ENCODE data around the gene EFR3B. TPM values are rescaled to one million over a fixed set of nuclear protein-coding genes. Genes with fewer than 3 reads are reported as not detected.
A peak's percentile ranks its signal among the peaks of the same experiment; 100 is the strongest.

The EFR3B gene
- total RNA-seq, 1 donor from 2014 or later, result 0.12 TPM

DNA sequence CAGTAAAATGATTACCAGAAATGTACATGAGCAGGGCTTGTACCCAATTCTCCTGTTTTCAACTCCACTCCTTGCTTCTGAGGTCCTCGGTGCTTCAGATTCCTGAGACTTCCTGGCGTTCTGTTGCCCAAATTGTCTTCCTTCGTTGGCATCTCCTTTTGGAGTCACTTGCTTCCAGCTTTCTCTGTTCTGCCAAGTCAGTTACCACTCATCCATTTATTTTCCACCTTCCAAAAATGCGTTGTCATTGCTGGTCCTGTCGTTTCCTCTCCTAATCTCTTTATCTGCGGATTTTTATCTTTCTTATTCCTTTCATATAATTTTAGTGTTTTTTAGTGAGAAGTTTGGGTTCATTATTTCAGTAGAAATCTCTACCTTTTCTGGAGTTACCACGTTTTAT is 18.5 kb upstream of the EFR3B start:
- Mint-ChIP-seq H3K9me3 (no peaks in the 10 kb centered on the region), H3K4me1 (no peaks in the 10 kb centered on the region), H3K27me3 (peaks cover 17% of the 10 kb centered on the region), H3K36me3 (ENCODE audit: low read depth) (no peaks in the 10 kb centered on the region), H3K27ac (no peak overlapping the region), H3K4me3 (no peak overlapping the region)
- DNase-seq, result no peak
- intact Hi-C loops (cut with micrococcal nuclease), result no loop called here

DNA sequence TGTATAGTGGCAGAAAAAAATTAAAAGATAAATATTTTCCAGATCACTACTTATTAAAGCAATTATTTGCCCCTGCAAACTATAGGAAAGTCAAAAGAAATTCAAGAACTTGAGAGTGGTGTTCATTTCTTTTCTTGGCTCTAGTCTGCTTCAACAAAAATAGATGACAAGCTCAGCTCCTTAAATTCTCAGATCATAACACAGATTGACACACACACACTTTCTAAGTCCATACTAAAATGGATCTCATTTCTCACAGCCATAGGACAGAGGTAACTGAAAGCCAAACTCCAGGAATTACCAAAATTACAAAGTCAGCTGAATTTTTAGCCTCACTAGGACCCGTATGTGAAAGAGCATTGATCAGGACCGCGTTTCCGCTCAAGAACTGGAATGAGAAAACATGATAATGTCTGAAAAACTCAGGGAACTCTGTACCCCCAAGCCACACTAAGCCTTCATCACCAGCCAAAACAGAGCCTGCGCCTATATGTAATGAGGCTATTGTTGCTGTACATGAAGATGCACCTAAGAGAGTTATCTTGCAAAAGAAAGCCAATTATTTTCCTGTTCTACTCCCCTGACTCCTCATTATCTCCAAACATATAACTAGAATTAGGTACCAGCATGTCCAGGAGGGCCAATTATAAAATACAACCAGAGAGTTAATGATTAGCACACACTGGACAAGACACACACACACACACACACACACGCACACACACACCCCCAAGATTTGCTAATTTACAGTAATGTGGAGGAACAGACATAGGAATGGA is 16.5 kb upstream of the EFR3B start:
- no peaks in the 10 kb centered on the region for H3K4me1 Mint-ChIP-seq
- H3K36me3 Mint-ChIP-seq (ENCODE audit: low read depth), result no peaks in the 10 kb centered on the region
- no peak overlapping the region for H3K27ac Mint-ChIP-seq
- intact Hi-C loops (cut with micrococcal nuclease), result no loop called here
- DNase-seq, result no peak
- no peaks in the 10 kb centered on the region for H3K9me3 Mint-ChIP-seq
- peaks cover 16% of the 10 kb centered on the region for H3K27me3 Mint-ChIP-seq
- no peak overlapping the region for H3K4me3 Mint-ChIP-seq

DNA sequence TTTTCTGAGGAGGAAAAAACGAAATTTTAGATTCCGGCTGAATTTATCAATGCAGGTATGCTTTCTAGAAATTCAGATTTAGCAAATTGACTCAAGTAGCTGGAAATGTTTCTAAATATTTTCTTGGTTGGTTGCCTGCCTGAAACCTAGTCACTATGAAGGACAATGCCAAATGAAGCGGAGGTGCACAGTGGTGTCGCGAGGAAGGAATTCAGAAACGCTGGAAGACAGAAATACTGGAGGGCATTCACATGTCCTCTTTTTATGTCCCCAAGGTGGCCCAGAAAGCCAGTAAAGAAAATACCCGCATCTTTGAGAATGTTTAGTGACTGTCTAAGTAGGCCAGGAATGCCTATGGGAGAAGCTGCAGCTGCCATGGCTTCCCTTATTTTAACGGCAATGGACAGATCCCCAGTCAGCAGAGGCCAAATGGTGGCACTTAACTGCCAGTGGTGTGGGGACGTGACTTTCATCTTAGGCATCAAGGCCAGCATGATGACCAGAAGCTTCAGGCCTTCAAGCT is 15.8 kb upstream of the EFR3B start:
- Mint-ChIP-seq H3K27ac (no peak overlapping the region), H3K4me3 (no peak overlapping the region), H3K36me3 (ENCODE audit: low read depth) (no peaks in the 10 kb centered on the region), H3K9me3 (no peaks in the 10 kb centered on the region), H3K27me3 (peaks cover 16% of the 10 kb centered on the region), H3K4me1 (peaks cover 4% of the 10 kb centered on the region)
- no peak for DNase-seq
- intact Hi-C loops (cut with micrococcal nuclease), result no loop called here

DNA sequence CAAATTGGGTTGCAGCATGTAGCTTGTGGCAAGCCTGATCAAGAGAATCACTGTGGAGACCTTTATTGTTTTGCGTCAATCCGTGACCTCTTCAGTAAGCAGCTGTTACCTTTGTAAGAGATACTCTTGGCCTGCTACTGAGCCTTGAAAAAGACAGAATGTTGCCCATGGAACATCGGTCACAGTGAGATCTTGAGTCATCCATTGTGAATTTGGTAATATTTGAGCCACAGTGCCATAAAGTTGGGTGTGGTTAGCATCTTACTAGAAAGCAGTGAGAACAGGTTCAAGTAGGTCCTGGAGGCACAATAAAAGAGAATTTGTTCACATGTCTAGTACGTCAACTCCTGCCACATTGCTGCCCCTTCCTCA is 12.7 kb upstream of the EFR3B start:
- Mint-ChIP-seq H3K36me3 (ENCODE audit: low read depth) (no peaks in the 10 kb centered on the region), H3K9me3 (no peaks in the 10 kb centered on the region), H3K4me3 (no peak overlapping the region), H3K27ac (no peak overlapping the region), H3K27me3 (peaks cover 9% of the 10 kb centered on the region), H3K4me1 (peaks cover 4% of the 10 kb centered on the region)
- intact Hi-C loops (cut with micrococcal nuclease), result no loop called here
- DNase-seq, result no peak

DNA sequence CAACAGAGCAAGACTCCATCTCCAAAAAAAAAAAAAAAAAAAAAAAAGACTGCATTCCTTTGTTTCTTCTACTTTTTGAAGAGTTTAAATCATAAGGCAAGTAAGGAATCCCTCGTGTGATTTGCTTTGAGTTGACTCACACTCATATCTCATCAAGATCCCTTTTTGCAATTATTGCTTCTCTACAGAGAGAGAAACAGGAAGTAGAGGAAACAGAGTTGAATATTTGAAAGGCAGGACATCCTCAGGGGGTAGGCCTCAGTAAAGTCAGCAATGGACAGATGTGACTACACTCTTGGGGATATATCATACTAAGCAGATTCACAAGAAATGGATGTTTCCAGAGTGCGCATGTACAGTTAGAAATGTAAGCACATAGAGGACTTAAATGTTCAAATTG is 11.2 kb upstream of the EFR3B start:
- H3K4me1 Mint-ChIP-seq, result peaks cover 4% of the 10 kb centered on the region
- H3K9me3 Mint-ChIP-seq, result no peaks in the 10 kb centered on the region
- DNase-seq, result no peak
- H3K27me3 Mint-ChIP-seq, result peaks cover 6% of the 10 kb centered on the region
- intact Hi-C loops (cut with micrococcal nuclease), result no loop called here
- H3K4me3 Mint-ChIP-seq, result no peak overlapping the region
- H3K36me3 Mint-ChIP-seq (ENCODE audit: low read depth), result no peaks in the 10 kb centered on the region
- H3K27ac Mint-ChIP-seq, result no peak overlapping the region

DNA sequence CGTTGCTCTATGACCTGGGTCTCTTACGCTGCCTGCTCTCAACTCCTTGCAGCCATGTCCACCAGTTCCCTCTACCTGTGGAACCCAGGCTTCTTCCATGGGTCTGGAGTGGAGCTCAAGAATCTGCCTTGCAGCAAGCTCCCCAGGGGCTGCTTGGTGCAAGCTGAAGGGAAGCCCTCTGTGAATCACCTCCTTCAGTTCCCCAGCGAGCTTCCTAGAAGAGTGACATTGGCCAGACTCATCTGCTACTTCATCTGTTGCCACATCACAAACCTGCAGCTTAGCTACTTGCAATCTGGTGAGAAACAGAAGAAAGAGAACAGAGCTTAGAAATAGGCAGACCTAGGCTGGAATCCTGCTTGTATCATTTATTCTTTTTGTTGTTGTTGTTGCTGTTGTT is 9.8 kb upstream of the EFR3B start:
- peaks cover 4% of the 10 kb centered on the region for H3K4me1 Mint-ChIP-seq
- intact Hi-C loops (cut with micrococcal nuclease), result no loop called here

DNA sequence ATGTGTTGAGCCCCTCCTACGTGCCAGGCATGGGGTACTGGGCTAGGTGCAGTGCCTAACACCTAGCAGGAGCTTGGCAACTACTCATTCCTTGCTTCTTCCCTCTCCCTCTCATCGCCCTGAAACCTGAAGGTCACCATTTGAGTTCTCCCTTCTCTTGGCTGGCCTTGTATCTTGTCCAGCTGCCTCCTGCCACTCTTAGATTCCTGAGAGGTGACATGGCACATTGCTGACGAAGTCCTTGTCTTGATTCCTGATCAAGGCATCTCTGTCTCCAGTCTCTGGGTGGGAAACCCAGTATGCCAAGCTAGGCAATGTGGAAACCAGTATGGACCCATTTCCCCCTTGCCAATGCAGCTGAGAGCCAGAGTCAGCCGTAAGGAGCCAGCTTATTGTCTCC is 9.0 kb upstream of the EFR3B start:
- no peak overlapping the region for H3K4me3 Mint-ChIP-seq
- H3K27me3 Mint-ChIP-seq, result peaks cover 8% of the 10 kb centered on the region
- H3K4me1 Mint-ChIP-seq, result peaks cover 5% of the 10 kb centered on the region
- no peaks in the 10 kb centered on the region for H3K9me3 Mint-ChIP-seq
- no peaks in the 10 kb centered on the region for H3K36me3 Mint-ChIP-seq (ENCODE audit: low read depth)
- no peak for DNase-seq
- H3K27ac Mint-ChIP-seq, result no peak overlapping the region
- intact Hi-C loops (cut with micrococcal nuclease), result no loop called here

More for the DNA sequence above, 9.8 kb upstream of the EFR3B start:
- H3K36me3 Mint-ChIP-seq (ENCODE audit: low read depth), result no peaks in the 10 kb centered on the region
- no peak overlapping the region for H3K4me3 Mint-ChIP-seq
- H3K27ac Mint-ChIP-seq, result no peak overlapping the region
- DNase-seq, result no peak
- H3K27me3 Mint-ChIP-seq, result peaks cover 7% of the 10 kb centered on the region
- no peaks in the 10 kb centered on the region for H3K9me3 Mint-ChIP-seq

DNA sequence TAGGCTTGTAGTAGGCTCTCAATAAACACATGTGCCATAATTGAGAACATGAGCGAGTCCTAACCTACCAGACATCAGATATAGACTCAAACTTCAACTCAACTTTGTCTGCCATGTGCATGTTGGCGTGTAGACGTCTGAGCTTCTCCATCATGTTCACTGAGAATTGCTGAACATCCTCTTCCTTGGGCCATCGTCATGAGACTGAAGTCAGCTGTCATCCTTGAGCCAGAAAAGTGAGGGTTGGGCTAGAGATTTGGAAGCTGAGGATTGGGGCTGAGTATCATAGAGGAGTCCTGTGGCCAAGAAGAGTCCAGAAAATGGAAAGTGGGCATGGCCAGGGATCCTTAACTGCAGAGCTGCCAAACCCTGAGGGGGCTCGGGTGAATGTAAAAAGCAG is 7.8 kb upstream of the EFR3B start:
- Mint-ChIP-seq H3K27me3 (peaks cover 8% of the 10 kb centered on the region), H3K4me1 (peaks cover 5% of the 10 kb centered on the region), H3K27ac (no peak overlapping the region), H3K4me3 (no peak overlapping the region), H3K36me3 (ENCODE audit: low read depth) (no peaks in the 10 kb centered on the region), H3K9me3 (no peaks in the 10 kb centered on the region)
- intact Hi-C loops (cut with micrococcal nuclease), result no loop called here
- DNase-seq, result no peak

DNA sequence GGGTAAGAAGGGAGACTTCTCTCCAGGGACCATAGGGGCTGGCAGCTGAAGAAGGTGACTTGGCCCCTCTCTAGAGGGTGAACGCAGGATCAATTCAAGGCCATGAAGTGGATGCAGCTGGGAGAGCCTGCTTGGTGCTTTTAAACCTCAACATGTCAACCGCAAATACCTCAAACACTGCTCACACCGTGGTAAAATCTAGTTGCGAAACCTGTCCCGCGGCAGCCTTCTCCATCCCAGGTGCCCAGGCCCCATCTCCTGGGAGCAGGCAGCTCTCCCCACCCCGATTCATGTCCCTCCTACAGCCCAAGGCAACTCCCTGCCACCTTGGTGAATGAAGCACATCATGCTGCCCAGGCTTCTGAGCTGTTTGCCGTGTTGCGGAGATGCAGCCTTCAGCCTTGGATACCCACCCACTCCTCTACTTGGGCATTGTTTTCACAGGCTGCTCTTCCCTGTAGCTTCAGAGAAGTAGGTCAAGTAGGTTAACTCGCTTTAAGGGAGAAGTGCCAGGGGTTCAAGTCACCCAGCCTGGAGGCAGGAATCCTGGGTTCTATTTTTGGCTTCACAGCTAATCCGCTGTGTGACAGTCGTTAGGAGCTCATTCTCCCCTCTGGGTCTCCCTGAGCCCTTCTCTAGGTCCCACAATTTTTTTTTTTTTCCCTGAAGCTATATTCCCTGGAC is 6.2 kb upstream of the EFR3B start:
- no peak for DNase-seq
- Mint-ChIP-seq H3K9me3 (no peaks in the 10 kb centered on the region), H3K4me1 (peaks cover 4% of the 10 kb centered on the region), H3K27ac (no peak overlapping the region), H3K36me3 (ENCODE audit: low read depth) (no peaks in the 10 kb centered on the region), H3K27me3 (peaks cover 13% of the 10 kb centered on the region), H3K4me3 (no peak overlapping the region)
- intact Hi-C loops (cut with micrococcal nuclease), result no loop called here

DNA sequence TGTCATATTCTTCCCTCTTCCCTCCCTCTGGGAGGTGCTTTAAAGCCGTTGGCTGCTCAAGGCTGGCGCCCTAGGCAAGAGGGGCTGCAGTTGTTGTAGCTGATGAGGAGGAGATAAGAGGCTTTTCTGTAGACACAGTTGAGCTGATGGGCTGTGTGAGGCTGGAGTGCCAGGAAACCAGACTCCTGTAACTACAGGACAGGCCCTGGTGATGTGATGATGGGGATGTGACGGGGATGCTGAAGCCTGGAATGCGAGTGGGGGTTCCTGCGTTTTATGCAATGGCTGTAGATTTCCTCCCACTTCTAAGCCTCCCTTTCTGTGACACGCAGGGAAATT is 5.7 kb upstream of the EFR3B start:
- H3K4me1 Mint-ChIP-seq, result peaks cover 2% of the 10 kb centered on the region
- DNase-seq, result no peak
- intact Hi-C loops (cut with micrococcal nuclease), result no loop called here
- H3K27ac Mint-ChIP-seq, result no peak overlapping the region
- no peaks in the 10 kb centered on the region for H3K36me3 Mint-ChIP-seq (ENCODE audit: low read depth)
- peaks cover 16% of the 10 kb centered on the region for H3K27me3 Mint-ChIP-seq
- no peak overlapping the region for H3K4me3 Mint-ChIP-seq
- no peaks in the 10 kb centered on the region for H3K9me3 Mint-ChIP-seq

DNA sequence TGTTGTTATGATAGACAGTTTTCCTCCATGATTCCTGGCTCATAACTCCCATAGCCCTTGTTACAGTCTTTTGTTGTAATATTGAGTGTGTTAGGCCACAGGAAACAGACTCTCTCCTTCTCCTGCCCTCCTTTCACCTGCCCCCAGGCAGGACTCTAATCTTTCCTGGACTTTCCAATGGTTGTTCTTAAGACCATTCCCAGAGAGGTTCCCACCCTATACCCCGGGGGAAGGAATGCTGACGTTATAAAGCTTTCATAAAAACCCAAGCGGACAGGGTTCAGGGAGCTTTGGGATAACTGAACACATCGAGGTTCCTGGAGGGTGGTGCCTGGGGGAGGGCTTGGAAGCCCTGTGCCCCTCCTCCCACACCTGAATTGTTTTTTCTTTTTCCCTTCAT is 2.8 kb upstream of the EFR3B start:
- Mint-ChIP-seq H3K9me3 (no peaks in the 10 kb centered on the region), H3K36me3 (ENCODE audit: low read depth) (no peaks in the 10 kb centered on the region), H3K27ac (no peak overlapping the region), H3K27me3 (peaks cover 32% of the 10 kb centered on the region), H3K4me1 (peaks cover 17% of the 10 kb centered on the region), H3K4me3 (no peak overlapping the region)
- intact Hi-C loops (cut with micrococcal nuclease), result no loop called here
- no peak for DNase-seq

DNA sequence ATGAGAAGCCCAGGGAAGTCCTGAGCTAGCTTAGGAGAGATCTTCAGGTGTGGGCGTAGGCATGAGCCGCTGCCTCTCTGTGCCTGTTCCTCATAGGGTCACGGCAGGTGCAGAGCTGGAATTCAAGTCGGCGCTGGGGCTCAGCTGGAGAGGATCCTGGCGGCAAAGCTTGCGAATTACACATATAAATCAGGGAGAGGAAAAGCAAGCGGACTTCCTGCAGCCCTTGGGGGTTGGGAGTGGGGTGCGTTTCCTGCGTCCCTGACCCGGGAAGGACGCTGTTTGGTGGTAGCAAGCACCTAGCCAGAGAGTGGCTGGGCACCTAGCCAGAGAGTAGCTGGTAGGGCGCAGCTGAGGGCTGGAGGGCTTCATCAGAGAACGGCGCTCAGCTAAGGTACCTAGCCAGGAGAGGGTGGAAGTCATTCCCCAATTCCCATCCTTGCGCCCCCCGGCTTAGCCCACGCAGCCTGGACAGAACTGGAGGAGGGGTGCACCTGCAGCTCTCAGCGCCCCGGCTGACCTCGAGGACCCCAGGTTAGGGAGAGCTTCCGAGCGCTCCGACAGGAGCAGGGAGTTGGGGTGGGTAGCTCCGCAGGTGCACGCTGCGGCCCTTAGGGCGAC is 459 bp upstream of the EFR3B start:
- intact Hi-C loops (cut with micrococcal nuclease), result loop anchor here (5.0 kb wide), 3 partner anchors 91 to 249 kb away; partner anchors contain the start of genes ADCY3, CENPO and PTRHD1
- H3K4me1 Mint-ChIP-seq, result peaks cover 22% of the 10 kb centered on the region
- H3K9me3 Mint-ChIP-seq, result no peaks in the 10 kb centered on the region
- peak overlapping the region; percentile 81 for H3K4me3 Mint-ChIP-seq
- peaks cover 46% of the 10 kb centered on the region for H3K27me3 Mint-ChIP-seq
- no peak overlapping the region for H3K27ac Mint-ChIP-seq
- no peaks in the 10 kb centered on the region for H3K36me3 Mint-ChIP-seq (ENCODE audit: low read depth)
- peak; percentile 73 for DNase-seq

DNA sequence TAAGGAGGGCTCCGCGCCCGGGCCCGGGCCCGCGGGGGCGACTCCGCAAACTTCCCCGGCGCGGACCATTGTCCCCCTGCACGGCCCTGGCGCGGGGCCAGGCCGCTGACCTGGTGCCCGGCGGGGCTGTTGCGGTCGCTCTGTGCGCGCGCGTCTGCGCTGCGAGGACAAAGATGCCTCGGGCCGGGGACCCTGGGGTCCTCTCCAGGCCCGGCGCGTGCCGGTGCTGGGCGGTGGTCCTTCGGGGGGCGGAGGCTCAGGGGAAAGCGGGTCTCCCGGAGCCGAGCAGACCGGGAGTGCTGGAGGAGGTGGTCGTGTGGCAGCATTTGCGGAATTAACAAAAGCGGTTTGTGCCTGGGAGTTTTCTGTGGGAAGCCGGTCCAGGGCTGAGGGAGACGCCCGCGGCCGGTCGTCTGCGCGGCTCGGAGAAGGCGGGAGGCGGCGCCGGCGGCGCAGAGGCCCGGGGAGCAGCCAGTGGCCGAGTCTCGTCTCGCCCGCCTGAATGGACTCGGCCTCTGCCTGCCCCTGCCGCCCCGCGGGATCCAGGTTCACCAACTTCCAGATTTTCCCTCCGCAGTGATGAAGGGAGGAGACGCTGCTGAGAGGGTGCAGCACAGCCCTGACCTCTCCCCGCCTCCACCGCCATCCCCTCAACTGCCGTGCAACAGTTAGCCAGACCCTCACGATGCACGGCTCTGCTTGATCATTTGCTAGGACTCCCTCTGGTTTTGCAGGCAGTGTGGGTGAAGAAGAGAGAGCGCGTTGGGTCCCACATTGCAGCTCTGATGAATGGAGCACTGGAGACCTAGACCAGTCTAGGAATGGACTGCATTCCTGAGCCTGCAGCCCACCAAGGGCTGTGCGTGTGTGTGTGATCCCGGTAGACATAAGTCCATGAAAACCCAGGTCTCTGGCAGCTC is 705 bp downstream of the EFR3B start:
- no peaks in the 10 kb centered on the region for H3K36me3 Mint-ChIP-seq (ENCODE audit: low read depth)
- H3K9me3 Mint-ChIP-seq, result no peaks in the 10 kb centered on the region
- peak overlapping the region; percentile 84 for H3K4me3 Mint-ChIP-seq
- H3K4me1 Mint-ChIP-seq, result peaks cover 22% of the 10 kb centered on the region
- H3K27ac Mint-ChIP-seq, result peak overlapping the region; percentile 49
- intact Hi-C loops (cut with micrococcal nuclease), result loop anchor here (1.0 to 5.0 kb wide), 5 partner anchors 67 to 250 kb away; partner anchors contain the start of genes ADCY3, CENPO, DNAJC27 and PTRHD1
- DNase-seq, result peak; percentile 66
- peaks cover 47% of the 10 kb centered on the region for H3K27me3 Mint-ChIP-seq

All from activated CD4-positive, alpha-beta T cell treated with anti-CD3 and anti-CD28 coated beads, Interleukin-2, amount 10 ng/mL, durations not matched to agents 24 days and 14 days (primary cell).